Tibial nerve (tissue), 4 donors: ENCODE results near the gene CCDC47. TPM values are rescaled to one million over a fixed set of nuclear protein-coding genes. Genes with fewer than 3 reads are reported as not detected.

ENCODE experiments used
- DNase-seq, 2 donors: peaks; one replicate each; pipeline ENCODE4 v3.0.0-alpha.2; 2019; ENCODE audit warnings: low spot score in 2 of 2
- H3K27ac ChIP-seq, 4 donors: fragments of 200-600 bp; sonication (generic) in 3 of 4; one replicate each; pipeline ENCODE4 v1.5.1; 2017 to 2019; ENCODE audit warnings: mild to moderate bottlenecking in 1 of 4
- H3K27me3 ChIP-seq, 2 donors: fragments of 200-600 bp; sonication (generic) in 1 of 2; one replicate each; pipeline versions ENCODE4 v1.5.1 to v1.6.0; 2017 to 2019
- H3K36me3 ChIP-seq, 3 donors: fragments of 200-600 bp; sonication (generic); one replicate each; pipeline ENCODE4 v1.5.1; 2018 to 2019
- H3K4me1 ChIP-seq, 4 donors: fragments of 200-600 bp; sonication (generic) in 3 of 4; one replicate each; pipeline ENCODE4 v1.5.1; 2017 to 2019
- H3K4me3 ChIP-seq, 4 donors: fragments of 200-600 bp; sonication (generic) in 3 of 4; one replicate each; pipeline ENCODE4 v1.5.1; 2017 to 2019; ENCODE audit warnings: mild to moderate bottlenecking in 1 of 4, moderate library complexity in 1 of 4
- H3K9me3 ChIP-seq, 4 donors: fragments of 200-600 bp; sonication (generic) in 3 of 4; one replicate each; pipeline ENCODE4 v1.5.1; 2017 to 2019
- EP300 ChIP-seq, 2 donors: sonication (generic); formaldehyde crosslinking; IDR thresholded peaks; one replicate each; pipeline ENCODE4 v1.6.1; 2017; ENCODE audit warnings: antibody characterized with exemption in 2 of 2, mild to moderate bottlenecking in 1 of 2
- POLR2A ChIP-seq, 2 donors: fragments of 450-650 bp; IDR thresholded peaks; one replicate each; pipeline ENCODE4 v1.6.1; 2017; ENCODE audit warnings: antibody characterized with exemption in 2 of 2, mild to moderate bottlenecking in 2 of 2, moderate library complexity in 2 of 2
- WGBS, 2 donors: methylation state at CpG; one replicate each; pipeline ENCODE4 v1.1.5; 2018; 5-methylcytosine and 5-hydroxymethylcytosine counted together
- total RNA-seq, 4 donors: library from RNA; depleted of rRNA; stranded (reverse); fragments of >200 nt; gene quantifications; one replicate each; pipeline ENCODE4 v1.1.0, GENCODE V29; 2016
- TF ChIP-seq, protein P1 (sequence below), 5 experiments: fragments of 200-600 bp in 3 of 5; fragments of 450-650 bp in 2 of 5; sonication (generic) in 3 of 5; IDR thresholded peaks; one replicate each; pipeline ENCODE4 v1.5.1; 2016 to 2019; ENCODE audit warnings: antibody characterized with exemption in 5 of 5, mild to moderate bottlenecking in 3 of 5, moderate library complexity in 2 of 5

The CCDC47 gene
- total RNA-seq, 4 donors from 2014 or later = 43.7 to 62.0 (median 51.0) TPM

DNA sequence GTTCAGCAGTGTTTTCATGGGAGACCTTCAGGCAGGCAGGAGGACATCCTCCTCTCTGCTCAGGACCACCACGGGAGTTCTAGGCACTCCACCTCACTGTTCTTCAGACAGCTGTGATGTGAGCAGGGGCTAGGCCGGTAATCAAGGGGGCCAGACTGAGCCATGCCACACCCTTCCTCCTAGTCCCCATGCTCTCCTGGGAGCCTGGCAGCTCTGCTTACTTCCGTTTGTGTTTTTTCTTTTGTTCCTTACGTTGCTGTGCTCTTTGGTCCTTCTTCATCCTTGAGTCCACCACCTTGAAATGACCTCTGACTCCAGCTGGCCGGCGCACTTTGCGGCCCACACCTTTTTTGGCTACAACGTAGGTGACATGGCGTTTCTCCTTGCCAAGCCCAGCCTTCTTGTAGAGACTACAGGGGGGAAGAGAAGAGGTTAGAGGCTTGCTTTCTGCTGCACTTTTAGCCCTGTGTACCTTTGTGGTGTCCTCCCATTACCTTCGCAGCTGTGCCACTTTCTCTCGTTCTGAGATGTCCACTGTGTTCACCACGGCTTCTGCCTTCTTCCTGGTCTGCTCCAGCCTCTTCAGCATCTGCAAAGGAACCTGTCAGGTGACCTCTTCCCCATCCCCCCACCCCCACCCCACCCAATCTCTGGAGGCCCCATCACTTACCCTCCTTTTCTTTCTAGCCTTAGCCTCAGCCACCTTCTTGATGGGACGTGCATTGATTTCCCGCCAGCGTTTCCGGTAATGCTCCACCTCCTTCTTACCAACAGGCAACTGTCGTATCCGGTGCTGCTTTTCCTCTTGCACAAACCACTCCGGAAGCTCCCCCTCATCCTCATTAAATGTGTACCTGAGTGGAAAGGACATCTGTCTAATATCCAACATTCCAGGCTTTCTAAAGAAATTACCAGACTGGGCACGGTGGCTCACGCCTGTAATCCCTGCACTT is 46.5 kb upstream of the CCDC47 start:
- H3K4me3 ChIP-seq = no peak overlapping the region
- H3K9me3 ChIP-seq = no peaks in the 10 kb centered on the region
- TF ChIP-seq, protein P1, sequence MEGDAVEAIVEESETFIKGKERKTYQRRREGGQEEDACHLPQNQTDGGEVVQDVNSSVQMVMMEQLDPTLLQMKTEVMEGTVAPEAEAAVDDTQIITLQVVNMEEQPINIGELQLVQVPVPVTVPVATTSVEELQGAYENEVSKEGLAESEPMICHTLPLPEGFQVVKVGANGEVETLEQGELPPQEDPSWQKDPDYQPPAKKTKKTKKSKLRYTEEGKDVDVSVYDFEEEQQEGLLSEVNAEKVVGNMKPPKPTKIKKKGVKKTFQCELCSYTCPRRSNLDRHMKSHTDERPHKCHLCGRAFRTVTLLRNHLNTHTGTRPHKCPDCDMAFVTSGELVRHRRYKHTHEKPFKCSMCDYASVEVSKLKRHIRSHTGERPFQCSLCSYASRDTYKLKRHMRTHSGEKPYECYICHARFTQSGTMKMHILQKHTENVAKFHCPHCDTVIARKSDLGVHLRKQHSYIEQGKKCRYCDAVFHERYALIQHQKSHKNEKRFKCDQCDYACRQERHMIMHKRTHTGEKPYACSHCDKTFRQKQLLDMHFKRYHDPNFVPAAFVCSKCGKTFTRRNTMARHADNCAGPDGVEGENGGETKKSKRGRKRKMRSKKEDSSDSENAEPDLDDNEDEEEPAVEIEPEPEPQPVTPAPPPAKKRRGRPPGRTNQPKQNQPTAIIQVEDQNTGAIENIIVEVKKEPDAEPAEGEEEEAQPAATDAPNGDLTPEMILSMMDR (IDR thresholded peaks at IDR 0.05) = no peak
- TF ChIP-seq POLR2A (IDR thresholded peaks at IDR 0.05) (no peak), EP300 (IDR thresholded peaks at IDR 0.05) (no peak)
- H3K27ac ChIP-seq = no peak overlapping the region
- H3K36me3 ChIP-seq = peaks cover 7 to 100% (median 80%) of the 10 kb centered on the region in 3 donors
- H3K4me1 ChIP-seq = peaks cover 0 to 3% (median 0%) of the 10 kb centered on the region in 4 donors
- no peak for DNase-seq
- 73 to 76% methylated on average over 21 of the region's 21 CpGs for WGBS, 2 donors
- H3K27me3 ChIP-seq = no peaks in the 10 kb centered on the region

DNA sequence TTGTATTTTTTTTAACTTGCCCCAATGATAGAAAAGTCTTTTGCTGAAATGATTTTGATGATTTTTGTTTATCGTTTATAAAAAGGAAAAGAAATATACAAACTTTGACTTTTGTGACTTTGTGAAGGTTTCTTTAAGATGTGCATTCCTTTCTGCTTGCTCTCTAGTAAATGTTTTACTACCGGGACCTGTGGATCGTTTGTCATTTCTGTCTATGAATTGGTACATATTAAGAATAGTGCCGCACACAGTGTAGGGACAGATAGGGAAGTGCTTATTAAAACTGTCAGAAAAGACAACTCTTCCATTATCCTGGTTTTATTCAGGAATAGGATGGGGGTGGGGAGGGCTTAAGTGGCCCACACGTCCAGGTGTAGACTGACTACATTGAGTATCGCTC is 45.7 kb upstream of the CCDC47 start:
- 63 to 71% methylated on average over 6 of the region's 6 CpGs for WGBS, 2 donors

DNA sequence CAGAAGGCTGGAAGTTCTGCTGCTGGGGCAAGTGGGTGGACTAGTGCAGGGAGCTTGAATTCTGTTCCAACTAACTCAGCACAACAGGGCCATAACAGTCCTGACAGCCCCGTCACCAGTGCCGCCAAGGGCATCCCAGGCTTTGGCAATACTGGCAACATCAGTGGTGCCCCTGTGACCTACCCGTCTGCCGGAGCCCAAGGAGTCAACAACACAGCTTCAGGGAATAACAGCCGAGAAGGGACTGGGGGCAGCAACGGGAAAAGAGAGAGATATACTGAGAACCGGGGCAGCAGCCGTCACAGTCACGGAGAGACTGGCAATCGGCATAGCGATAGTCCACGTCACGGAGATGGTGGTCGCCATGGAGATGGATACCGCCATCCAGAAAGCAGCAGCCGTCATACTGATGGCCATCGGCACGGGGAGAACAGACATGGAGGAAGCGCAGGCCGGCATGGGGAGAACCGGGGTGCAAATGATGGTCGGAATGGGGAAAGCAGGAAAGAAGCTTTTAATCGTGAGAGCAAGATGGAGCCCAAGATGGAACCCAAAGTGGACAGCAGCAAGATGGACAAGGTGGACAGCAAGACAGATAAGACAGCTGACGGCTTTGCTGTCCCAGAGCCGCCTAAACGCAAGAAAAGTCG is 44.5 kb upstream of the CCDC47 start:
- 91 to 94% methylated on average over 27 of the region's 27 CpGs for WGBS, 2 donors
- H3K4me1 ChIP-seq = peaks cover 0 to 1% (median 0%) of the 10 kb centered on the region in 4 donors
- no peaks in the 10 kb centered on the region for H3K27me3 ChIP-seq
- DNase-seq = no peak
- no peaks in the 10 kb centered on the region for H3K9me3 ChIP-seq
- no peak overlapping the region for H3K27ac ChIP-seq
- H3K36me3 ChIP-seq = peaks cover 0 to 100% (median 70%) of the 10 kb centered on the region in 3 donors
- no peak overlapping the region for H3K4me3 ChIP-seq
- no peak for TF ChIP-seq EP300 (IDR thresholded peaks at IDR 0.05)
- TF ChIP-seq POLR2A (IDR thresholded peaks at IDR 0.05) = no peak
- TF ChIP-seq, protein P1 (IDR thresholded peaks at IDR 0.05) = no peak

More for the DNA sequence above, 45.7 kb upstream of the CCDC47 start:
- Histone ChIP-seq H3K27ac (no peak overlapping the region), H3K36me3 (peaks cover 0 to 100% (median 75%) of the 10 kb centered on the region in 3 donors), H3K4me3 (no peak overlapping the region), H3K27me3 (no peaks in the 10 kb centered on the region), H3K9me3 (no peaks in the 10 kb centered on the region), H3K4me1 (peaks cover 0 to 3% (median 0%) of the 10 kb centered on the region in 4 donors)
- TF ChIP-seq EP300 (IDR thresholded peaks at IDR 0.05) = no peak
- TF ChIP-seq, protein P1 (IDR thresholded peaks at IDR 0.05) = no peak
- TF ChIP-seq POLR2A (IDR thresholded peaks at IDR 0.05) = no peak
- no peak for DNase-seq

DNA sequence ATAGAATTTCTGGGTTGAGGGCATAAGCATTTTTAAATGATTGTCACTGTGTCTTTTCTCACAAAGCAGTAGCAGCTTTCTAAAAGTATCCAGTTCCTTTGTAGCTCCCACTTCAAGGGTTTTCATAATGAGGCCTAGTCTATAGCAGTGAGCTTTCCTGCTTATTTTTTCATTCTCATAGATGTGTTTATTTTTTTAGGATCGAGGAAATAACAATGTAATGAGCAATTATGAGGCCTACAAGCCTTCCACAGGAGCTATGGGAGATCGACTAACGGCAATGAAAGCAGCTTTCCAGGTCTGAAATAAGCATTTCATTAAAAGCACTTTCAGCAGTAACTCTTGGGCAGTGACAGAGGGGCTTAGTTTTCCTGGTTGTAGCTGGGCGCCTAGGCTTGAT is 43.3 kb upstream of the CCDC47 start:
- peaks cover 4 to 100% (median 61%) of the 10 kb centered on the region in 3 donors for H3K36me3 ChIP-seq
- H3K4me1 ChIP-seq = no peaks in the 10 kb centered on the region
- no peak for DNase-seq
- 84 to 87% methylated on average over 4 of the region's 4 CpGs for WGBS, 2 donors
- H3K27ac ChIP-seq = no peak overlapping the region
- no peak for TF ChIP-seq EP300 (IDR thresholded peaks at IDR 0.05)
- TF ChIP-seq, protein P1 (IDR thresholded peaks at IDR 0.05) = no peak
- no peak for TF ChIP-seq POLR2A (IDR thresholded peaks at IDR 0.05)
- no peaks in the 10 kb centered on the region for H3K9me3 ChIP-seq
- no peaks in the 10 kb centered on the region for H3K27me3 ChIP-seq
- no peak overlapping the region for H3K4me3 ChIP-seq

DNA sequence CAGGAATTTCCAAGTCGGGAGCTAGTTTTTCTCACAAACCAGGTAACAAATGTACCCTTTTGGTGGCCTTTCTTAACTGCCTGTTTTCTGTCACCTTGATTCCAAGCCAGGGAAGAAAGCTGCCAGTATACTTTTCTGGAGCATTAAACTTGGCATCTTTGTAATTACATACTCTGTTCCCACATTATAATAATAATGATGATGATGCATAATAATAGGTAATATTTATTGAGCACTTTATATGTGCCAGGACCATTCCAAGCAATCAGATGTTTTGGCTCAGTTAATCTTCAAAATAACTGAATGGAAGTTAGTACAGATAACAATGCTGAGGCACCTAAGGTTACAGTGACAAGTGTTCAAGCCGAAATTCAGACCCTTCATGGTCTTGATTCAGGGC is 42.7 kb upstream of the CCDC47 start:
- Histone ChIP-seq H3K27ac (no peak overlapping the region), H3K9me3 (no peaks in the 10 kb centered on the region), H3K27me3 (no peaks in the 10 kb centered on the region), H3K4me1 (no peaks in the 10 kb centered on the region), H3K4me3 (no peak overlapping the region), H3K36me3 (peaks cover 4 to 100% (median 59%) of the 10 kb centered on the region in 3 donors)
- 93 to 95% methylated on average over 2 of the region's 2 CpGs for WGBS, 2 donors
- DNase-seq = no peak
- TF ChIP-seq POLR2A (IDR thresholded peaks at IDR 0.05) = no peak
- TF ChIP-seq, protein P1 (IDR thresholded peaks at IDR 0.05) = no peak
- TF ChIP-seq EP300 (IDR thresholded peaks at IDR 0.05) = no peak
